Ramos (cell line): ENCODE data around the gene ARL4C.

Experiments
- in situ Hi-C: fragments of 300-500 bp; cut with MboI; formaldehyde crosslinking; loops from one replicate; pipeline ENCODE4 v1.14.3; 2022; ENCODE audit warnings: low sequenced_read_pairs; ENCODE audit not compliant: unreplicated experiment

Gene ARL4C

DNA sequence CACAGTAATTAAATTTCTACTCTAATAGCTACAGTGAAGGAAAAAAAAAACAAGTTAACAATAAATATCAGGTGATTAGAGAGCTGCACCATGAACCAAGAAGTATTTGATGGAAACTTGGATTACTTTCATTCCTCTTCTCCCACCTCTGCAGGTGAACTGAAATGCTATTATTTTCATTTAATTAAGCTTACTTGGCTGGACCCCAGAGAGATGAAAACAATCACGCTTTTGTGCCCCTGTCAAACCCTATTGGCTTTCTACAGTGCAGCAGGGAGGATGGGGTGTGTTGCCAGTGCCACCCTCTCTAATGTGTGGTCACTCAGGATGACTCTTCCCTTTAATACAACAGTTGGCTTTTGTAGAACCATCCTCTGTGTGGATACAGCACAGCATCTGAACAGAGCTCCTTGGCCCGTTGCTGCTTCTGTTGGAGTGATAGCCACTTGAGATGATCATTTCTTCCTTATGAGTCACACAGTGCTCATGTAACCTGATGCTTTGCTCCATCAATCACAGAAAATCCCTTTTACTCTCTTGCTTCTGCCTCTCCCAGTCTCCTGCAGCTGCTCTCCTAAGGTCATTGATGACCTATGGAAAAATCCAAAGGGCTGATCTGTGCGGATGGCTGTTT is 5.5 kb upstream of the ARL4C start:
- in situ Hi-C loops, result no loop called here

- in situ Hi-C loops, result no loop called here
Observed at GRCh38 chr2:234500394-234501006, 3.6 kb upstream of the ARL4C start.

DNA sequence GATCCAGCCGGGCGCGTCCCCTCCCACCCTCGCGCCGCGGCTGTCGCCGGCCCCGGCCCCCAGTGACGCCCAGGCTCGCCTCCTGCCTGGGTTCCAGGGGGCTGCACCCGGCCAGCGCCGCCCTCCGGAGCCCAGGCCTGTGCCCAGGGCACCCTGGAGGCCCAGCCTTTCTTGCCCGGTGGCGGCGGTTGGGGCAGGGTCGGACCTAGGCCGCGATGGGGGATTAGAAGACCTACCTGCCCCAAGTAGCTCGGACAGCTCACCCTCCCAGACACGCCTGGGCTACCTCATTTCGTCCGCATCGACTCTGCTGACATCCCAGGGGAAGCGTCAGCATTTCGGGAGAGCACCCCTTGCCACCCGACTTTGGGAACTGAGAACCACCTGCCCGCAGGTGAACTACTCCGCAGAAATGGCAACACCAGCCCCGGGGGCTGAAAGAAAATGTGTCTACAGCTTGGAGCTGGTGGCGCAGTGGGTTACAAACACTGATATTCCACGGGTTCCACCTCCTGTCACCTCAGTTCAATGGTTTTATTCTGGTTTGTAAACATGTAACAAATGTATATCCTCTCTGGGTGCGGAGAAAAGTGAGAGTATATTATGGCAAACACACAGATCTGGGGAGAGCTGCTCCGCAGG is 834 bp upstream of the ARL4C start:
- in situ Hi-C loops, result no loop called here

- in situ Hi-C loops, result no loop called here
Observed at GRCh38 chr2:234496055-234496834, 636 bp downstream of the ARL4C start.

GRCh38 chr2:234495251-234496054 is 1.4 kb downstream of the ARL4C start:
- in situ Hi-C loops, result no loop called here

DNA sequence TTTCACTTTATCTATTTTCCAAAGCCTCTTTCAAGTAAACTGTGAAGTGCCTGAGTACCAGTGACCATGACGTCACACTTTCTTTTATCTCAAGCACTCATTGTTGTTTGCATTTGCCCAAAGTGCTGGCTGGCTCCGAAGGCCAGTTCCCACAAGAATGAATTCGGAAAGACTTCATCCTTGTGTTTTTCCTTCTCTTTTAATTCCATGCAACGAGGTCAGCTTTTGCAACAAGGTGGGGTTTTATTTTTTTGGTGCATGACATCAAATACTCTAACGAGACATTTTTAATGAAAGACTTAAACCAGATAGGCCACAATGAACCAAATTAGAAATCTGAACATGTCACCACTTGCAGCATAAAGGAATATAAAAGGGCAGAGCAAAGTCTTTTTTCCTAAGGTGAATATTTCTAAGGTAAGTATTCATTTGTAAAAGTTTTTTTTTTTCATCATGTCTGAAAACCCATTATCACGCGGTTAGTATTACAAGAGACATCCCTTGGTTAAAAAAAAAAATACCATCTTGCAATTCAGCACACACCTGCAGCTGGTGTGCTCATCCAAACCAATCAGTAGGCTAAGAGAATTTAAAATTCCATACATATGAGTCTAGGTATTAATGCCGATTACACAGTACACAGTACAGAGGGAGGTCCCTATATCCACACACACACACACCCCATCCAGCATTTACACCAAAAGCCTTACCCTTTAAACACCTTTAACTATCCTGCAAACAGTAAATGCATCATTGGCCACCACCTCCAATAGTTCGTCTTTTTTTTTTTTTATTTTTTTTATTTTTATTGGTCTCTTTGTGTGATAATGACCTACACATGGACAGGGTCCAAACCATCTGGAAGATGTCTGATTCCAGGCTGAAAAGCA is 2.3 kb downstream of the ARL4C start:
- in situ Hi-C loops, result no loop called here

GRCh38 chr2:234493796-234494195 is 3.1 kb downstream of the ARL4C start:
- in situ Hi-C loops, result no loop called here

GRCh38 chr2:234492717-234493485 is 4.0 kb downstream of the ARL4C start:
- in situ Hi-C loops, result no loop called here

GRCh38 chr2:234491897-234492296 is 5.0 kb downstream of the ARL4C start:
- in situ Hi-C loops, result no loop called here

DNA sequence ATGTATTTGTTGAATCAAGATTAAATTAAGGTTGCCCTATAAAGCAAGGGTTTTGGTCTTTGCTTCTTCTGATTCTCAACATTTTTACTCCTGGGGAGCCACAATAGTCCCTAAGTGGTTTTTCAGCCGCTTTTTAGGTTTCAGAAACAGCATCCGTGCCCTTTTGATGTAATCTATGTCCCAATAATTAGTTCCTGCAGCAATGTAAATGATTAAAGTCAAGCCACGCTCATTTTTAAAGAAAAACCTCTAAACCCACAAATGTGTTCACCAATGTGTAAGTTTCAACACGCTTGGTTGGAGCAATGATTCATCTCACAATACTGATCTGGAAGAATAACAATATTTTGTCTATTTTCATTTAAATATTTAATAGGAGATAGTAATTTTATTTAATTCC is 5.6 kb downstream of the ARL4C start:
- in situ Hi-C loops, result no loop called here

DNA sequence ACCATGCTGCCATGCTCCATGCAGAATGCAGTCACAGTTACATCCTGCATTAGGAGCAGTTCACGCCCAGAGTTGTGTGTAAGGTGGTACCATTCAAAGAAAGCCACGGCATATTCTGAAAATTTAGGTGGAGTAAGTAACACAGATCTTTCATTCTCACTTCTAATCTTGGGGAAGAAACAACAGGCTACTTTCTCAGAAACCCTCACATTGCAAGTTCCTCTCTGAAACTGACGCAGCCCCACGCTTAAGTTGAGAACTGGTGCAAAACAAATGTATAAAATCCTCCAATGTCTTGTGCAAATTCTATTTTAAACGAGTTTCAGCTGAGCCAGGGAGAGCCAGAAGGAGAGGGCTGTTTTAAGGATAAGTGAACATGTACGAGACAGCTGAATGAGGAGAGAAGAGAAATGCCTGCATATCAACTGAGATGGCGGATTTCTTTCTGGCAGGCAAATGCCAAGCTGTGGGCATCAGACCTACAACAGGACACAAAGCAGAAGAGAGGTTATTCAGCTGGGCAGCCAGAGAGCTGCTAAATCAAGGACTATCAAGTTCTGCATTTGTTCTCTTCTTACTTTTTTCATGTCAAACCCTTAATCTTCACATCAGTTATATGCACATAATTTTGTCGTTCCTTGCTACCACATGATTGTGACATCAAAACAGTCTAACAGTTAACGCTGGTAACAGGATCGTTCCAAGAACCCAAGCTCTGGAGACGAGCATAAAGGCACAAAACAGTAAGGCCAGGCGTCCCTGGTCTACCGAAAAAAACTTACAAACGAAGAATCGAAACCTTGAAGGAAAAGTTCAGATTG is 6.4 kb downstream of the ARL4C start:
- in situ Hi-C loops, result no loop called here

- in situ Hi-C loops, result no loop called here
Observed at GRCh38 chr2:234488913-234489451, 7.9 kb downstream of the ARL4C start.

DNA sequence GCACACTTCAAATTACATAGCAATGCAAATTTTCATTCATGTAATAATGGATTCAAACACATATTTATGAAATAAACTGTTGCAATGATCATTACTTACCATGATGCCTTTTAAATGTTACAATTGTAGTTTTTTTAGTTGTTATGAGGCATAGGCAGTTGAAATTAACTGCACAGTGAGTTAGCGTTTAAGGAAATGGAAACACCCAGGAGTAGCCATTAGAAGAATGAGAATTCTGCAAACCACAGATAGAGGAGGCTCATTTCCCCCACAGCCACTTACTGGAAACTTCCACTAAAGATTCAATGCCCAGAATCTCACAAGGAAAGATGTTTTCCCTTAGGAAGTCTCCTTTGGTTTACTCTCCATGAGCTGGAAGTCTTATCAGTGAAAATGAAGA is 8.4 kb downstream of the ARL4C start:
- in situ Hi-C loops, result no loop called here

- in situ Hi-C loops, result no loop called here
Observed at GRCh38 chr2:234487356-234487755, 9.5 kb downstream of the ARL4C start.

- in situ Hi-C loops, result no loop called here
Observed at GRCh38 chr2:234483568-234484251, 13.2 kb downstream of the ARL4C start.

DNA sequence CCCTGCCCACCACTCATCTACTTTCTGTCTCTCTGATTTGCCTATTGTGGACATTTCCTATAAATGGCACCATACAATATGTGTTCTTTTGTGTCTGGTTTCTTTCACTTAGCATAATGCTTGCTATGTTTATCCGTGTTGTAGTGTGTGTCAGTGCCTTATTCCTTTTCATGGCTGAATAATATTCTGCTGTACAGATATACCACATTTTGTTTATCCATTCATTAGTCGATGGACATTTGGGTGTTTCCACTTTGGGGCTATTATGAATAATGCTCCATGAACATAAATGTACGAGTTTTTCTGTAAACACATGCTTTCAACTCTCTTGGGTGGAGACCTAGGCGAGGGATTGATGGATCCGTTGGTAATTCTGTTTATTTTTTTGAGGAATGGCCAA is 15.6 kb downstream of the ARL4C start:
- in situ Hi-C loops, result no loop called here

DNA sequence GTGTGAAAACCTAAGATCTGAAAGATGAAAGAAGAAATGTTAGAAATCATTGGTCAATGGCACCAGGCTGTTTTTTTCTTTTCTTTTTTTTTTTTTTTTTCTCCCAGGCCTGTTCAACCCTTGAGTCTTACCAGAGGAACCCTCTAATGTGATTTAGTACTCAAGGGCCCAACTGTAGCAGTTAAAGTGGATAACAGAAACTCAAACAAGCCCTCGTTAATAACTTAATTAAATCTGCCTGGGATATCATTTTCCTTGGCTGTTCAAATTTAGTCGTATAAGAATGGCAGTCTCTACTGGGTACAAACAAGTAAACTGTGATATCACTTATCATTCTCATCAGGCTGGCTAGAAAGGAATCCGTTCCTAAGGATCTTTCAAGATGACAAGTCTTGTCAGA is 16.5 kb downstream of the ARL4C start:
- in situ Hi-C loops, result no loop called here
